Gastroesophageal sphincter (tissue), 3 donors: Measurements from ENCODE around the gene RNU1-4.

Source experiments
- POLR2A ChIP-seq, 2 donors: fragments of 450-650 bp; IDR thresholded peaks; one replicate each; pipeline ENCODE4 v1.6.1; 2017; ENCODE audit warnings: antibody characterized with exemption in 2 of 2, mild to moderate bottlenecking in 2 of 2, moderate library complexity in 1 of 2
- POLR2AphosphoS5 ChIP-seq: sonication (generic); formaldehyde crosslinking; IDR thresholded peaks from one replicate; pipeline ENCODE4 v1.6.1; 2017; ENCODE audit warnings: antibody characterized with exemption
- TF ChIP-seq, protein P1 (sequence below), 4 experiments: fragments of 200-600 bp in 2 of 4; fragments of 450-650 bp in 2 of 4; sonication (generic) in 1 of 4; IDR thresholded peaks; one replicate each; pipeline ENCODE4 v1.5.1; 2017 to 2019; ENCODE audit warnings: antibody characterized with exemption in 4 of 4, mild to moderate bottlenecking in 2 of 4, moderate library complexity in 2 of 4

DNA sequence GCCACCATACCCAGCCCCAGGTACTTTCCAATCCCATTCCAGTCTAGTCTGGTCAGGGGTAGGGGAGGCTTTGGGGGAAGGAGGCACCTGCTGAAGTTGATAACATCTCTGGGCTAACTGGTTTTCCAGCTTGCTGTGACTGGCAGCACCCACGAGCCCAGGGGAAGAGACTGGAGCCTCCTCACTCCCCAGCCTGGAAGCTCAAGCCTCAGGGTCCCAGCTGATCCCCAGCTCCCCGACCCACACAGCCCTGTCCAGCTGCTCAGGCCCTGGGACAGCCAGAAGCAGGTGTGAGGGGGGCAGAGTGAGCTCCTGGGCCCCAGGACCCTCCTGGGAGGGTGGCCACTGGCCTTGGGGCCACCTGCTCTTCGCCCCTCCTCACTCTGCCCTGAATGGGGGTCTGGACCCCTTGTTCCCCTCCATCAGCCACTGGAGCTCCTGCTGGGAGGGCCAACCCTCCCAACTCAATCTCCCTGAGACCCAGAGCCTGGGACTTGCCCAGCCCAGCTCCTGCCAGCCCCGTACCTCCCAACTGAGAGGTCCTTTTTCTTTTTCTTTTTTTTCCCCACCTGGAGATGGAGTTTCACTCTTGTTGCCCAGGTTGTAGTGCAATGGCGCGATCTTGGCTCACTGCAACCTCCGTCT is 23.5 kb upstream of the RNU1-4 start:
- TF ChIP-seq, protein P1, sequence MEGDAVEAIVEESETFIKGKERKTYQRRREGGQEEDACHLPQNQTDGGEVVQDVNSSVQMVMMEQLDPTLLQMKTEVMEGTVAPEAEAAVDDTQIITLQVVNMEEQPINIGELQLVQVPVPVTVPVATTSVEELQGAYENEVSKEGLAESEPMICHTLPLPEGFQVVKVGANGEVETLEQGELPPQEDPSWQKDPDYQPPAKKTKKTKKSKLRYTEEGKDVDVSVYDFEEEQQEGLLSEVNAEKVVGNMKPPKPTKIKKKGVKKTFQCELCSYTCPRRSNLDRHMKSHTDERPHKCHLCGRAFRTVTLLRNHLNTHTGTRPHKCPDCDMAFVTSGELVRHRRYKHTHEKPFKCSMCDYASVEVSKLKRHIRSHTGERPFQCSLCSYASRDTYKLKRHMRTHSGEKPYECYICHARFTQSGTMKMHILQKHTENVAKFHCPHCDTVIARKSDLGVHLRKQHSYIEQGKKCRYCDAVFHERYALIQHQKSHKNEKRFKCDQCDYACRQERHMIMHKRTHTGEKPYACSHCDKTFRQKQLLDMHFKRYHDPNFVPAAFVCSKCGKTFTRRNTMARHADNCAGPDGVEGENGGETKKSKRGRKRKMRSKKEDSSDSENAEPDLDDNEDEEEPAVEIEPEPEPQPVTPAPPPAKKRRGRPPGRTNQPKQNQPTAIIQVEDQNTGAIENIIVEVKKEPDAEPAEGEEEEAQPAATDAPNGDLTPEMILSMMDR (IDR thresholded peaks at IDR 0.05): no peak
- TF ChIP-seq POLR2AphosphoS5 (no peak), POLR2A (IDR thresholded peaks at IDR 0.05) (no peak)
